ENCODE data around the gene FBXL19. TPM values are rescaled to one million over a fixed set of nuclear protein-coding genes. Genes with fewer than 3 reads are reported as not detected.

The FBXL19 gene
- total and polyA plus RNA-seq, 2 experiments from 2014 or later, result 0.64 to 18.2 TPM

DNA sequence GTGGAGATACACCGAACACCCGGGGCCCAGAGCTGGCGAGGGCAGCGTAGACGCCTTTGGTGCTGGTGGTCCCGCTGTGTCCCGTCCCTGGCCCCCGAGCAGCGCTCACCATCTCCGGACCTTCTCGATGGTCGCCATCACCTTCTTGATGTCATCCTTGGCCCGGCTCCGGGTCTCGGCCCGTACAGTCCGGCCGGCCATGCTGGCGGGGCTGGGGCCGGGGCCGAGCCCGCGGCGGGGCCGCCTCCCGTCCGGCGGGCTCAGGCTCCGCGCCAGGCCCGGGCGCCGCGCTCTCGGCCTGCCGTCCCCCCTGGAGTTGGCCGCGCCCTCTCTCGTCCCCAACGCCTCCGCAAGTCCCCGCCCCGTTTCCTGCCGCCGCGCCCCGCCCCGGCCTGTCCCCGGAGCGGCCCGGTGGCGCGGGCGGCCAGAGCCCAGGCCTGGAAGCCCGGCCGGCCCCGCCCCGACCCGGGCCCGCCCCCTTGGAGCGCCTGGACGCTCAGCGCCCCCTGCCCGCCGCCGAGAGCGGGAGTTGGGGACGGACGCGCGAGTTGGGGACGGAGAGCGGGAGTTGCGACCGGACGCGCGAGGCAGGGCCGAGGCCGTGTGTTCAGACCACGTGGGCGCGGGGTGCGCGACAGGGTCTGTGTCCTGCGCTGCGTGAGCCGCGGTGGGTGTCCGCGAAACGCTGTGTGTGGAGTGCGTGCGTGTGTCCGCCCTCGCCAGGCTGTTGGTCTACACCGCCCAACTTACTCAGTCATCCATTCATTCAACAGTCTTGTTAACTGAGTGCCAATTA lies 29.4 kb upstream of the FBXL19 start, which contains the start of gene BCL7C:
TSS of gene BCL7C (minus strand) at position 334 of the 796 bp plus-strand sequence. CDS start at position 201, 133 bp downstream.
- peak; percentile 91 for DNase-seq

DNA sequence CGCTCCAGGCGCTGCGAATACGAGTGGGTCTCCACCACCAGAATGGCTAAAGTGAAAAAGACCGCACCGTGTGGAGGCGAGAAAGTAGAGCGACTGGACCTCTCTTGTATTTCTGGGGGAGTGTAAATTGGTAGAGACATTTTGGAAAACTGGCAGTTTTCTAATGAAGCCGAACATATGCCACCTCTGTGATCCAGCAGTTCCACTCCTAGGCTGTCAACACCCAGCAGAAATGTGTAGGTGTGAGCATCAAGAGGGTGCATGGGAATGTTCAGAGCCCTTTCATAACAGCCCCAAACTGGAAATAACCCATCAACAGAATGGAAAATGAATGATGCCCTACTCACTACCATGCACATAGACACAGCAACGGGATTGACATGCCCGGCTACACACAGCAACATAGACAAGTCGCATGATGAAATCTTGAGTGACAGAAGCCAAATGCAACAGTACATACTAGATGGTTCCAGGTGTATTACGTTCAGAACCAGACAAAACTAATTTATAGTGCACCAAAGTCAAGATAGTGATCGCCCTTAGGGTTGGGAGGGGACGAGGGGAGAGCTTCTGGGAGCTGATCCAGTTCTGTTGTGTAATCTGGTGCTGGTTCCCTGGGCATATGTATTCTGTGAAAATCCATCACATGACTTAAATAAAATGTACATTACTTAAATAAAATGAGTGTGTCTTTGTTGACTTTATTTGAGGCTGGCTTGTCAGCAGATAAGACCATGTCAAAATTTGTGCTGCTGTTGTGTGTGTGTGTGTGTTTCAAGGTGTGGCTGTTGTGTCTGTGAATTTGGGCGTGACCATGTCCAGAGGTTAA lies 28.6 kb upstream of the FBXL19 start:
- Histone ChIP-seq H3K4me1 (ENCODE audit: insufficient read depth) (peaks cover 26% of the 10 kb centered on the region), H3K79me2 (ENCODE audit: insufficient read depth) (peaks cover 32% of the 10 kb centered on the region), H3K36me3 (ENCODE audit: low read depth) (peaks cover 10% of the 10 kb centered on the region; the same call in 1 of the 2 replicates), H3K9me2 (ENCODE audit: insufficient read depth) (no peaks in the 10 kb centered on the region), H3K27ac (peak overlapping the region; percentile 96), H3K4me3 (peak overlapping the region; percentile 86), H3K9me3 (ENCODE audit: low read depth) (no peaks in the 10 kb centered on the region), H3K27me3 (replicated peaks; ENCODE audit: insufficient read depth) (no peaks in the 10 kb centered on the region), H4K20me1 (ENCODE audit: insufficient read depth) (no peaks in the 10 kb centered on the region), H3F3A (ENCODE audit: insufficient read depth) (peaks cover 20% of the 10 kb centered on the region), H3K9ac (peak overlapping the region; percentile 89), H3K4me2 (ENCODE audit: unreplicated experiment) (peak overlapping the region; percentile 75), H2AFZ (peak overlapping the region; percentile 85)
- in situ Hi-C loops (cut with MboI), result no loop called here
- TF ChIP-seq EZH2 (IDR thresholded peaks at IDR 0.05; ENCODE audit: insufficient read depth, poor library complexity, severe bottlenecking) (no peak), EZH2phosphoT487 (IDR thresholded peaks at IDR 0.05; ENCODE audit: insufficient read depth, low read depth) (no peak)
- peak; percentile 38 for DNase-seq
- WGBS, 2 experiments (ENCODE audit: low coverage in 1 of 2, low lambda C conversion rate in 2 of 2, missing lambda C conversion rate in 2 of 2), result 30 to 33% methylated on average over 16 of the region's 16 CpGs

More for the DNA sequence above, 29.4 kb upstream of the FBXL19 start, which contains the start of gene BCL7C:
- Histone ChIP-seq H3K4me2 (ENCODE audit: unreplicated experiment) (peak within 1 kb of the TSS; percentile 90), H3K27ac (peak within 1 kb of the TSS; percentile 96), H4K20me1 (ENCODE audit: insufficient read depth) (no peaks in the 10 kb centered on the region), H3K36me3 (ENCODE audit: low read depth) (peaks cover 12% of the 10 kb centered on the region; the same call in 1 of the 2 replicates), H3F3A (ENCODE audit: insufficient read depth) (peaks cover 20% of the 10 kb centered on the region), H2AFZ (peak within 1 kb of the TSS; percentile 85), H3K4me1 (ENCODE audit: insufficient read depth) (peaks cover 26% of the 10 kb centered on the region), H3K27me3 (replicated peaks; ENCODE audit: insufficient read depth) (no peaks in the 10 kb centered on the region), H3K4me3 (peak within 1 kb of the TSS; percentile 86), H3K9me3 (ENCODE audit: low read depth) (no peaks in the 10 kb centered on the region), H3K9ac (peak within 1 kb of the TSS; percentile 89), H3K79me2 (ENCODE audit: insufficient read depth) (peaks cover 32% of the 10 kb centered on the region), H3K9me2 (ENCODE audit: insufficient read depth) (no peaks in the 10 kb centered on the region)
- no peak for TF ChIP-seq EZH2phosphoT487 (IDR thresholded peaks at IDR 0.05; ENCODE audit: insufficient read depth, low read depth)
- no peak for TF ChIP-seq EZH2 (IDR thresholded peaks at IDR 0.05; ENCODE audit: insufficient read depth, poor library complexity, severe bottlenecking)
- WGBS, 2 experiments (ENCODE audit: low coverage in 1 of 2, low lambda C conversion rate in 2 of 2, missing lambda C conversion rate in 2 of 2), result 1 to 2% methylated on average over 51 to 75 of the region's 97 CpGs
- in situ Hi-C loops (cut with MboI), result no loop called here

- H2AFZ ChIP-seq, result peak overlapping the region; percentile 93
- peaks cover 26% of the 10 kb centered on the region for H3K4me1 ChIP-seq (ENCODE audit: insufficient read depth)
- peak overlapping the region; percentile 92 for H3K4me3 ChIP-seq
- H3K9me3 ChIP-seq (ENCODE audit: low read depth), result no peaks in the 10 kb centered on the region
- peak overlapping the region; percentile 96 for H3K27ac ChIP-seq
- H3K27me3 ChIP-seq (replicated peaks; ENCODE audit: insufficient read depth), result no peaks in the 10 kb centered on the region
- in situ Hi-C loops (cut with MboI), result no loop called here
- H3K9ac ChIP-seq, result peak overlapping the region; percentile 91
- no peak for DNase-seq
- peaks cover 5% of the 10 kb centered on the region; the same call in 1 of the 2 replicates for H3K36me3 ChIP-seq (ENCODE audit: low read depth)
- H4K20me1 ChIP-seq (ENCODE audit: insufficient read depth), result no peaks in the 10 kb centered on the region
- peaks cover 20% of the 10 kb centered on the region for H3F3A ChIP-seq (ENCODE audit: insufficient read depth)
- TF ChIP-seq EZH2phosphoT487 (IDR thresholded peaks at IDR 0.05; ENCODE audit: insufficient read depth, low read depth), result no peak
- TF ChIP-seq EZH2 (IDR thresholded peaks at IDR 0.05; ENCODE audit: insufficient read depth, poor library complexity, severe bottlenecking), result no peak
- H3K79me2 ChIP-seq (ENCODE audit: insufficient read depth), result peaks cover 29% of the 10 kb centered on the region
- WGBS, 2 experiments (ENCODE audit: low coverage in 1 of 2, low lambda C conversion rate in 2 of 2, missing lambda C conversion rate in 2 of 2), result 68 to 71% methylated on average over 31 to 32 of the region's 32 CpGs
- peak overlapping the region; percentile 95 for H3K4me2 ChIP-seq (ENCODE audit: unreplicated experiment)
- no peaks in the 10 kb centered on the region for H3K9me2 ChIP-seq (ENCODE audit: insufficient read depth)
These were observed 27.6 kb upstream of the FBXL19 start for GRCh38 chr16:30895627-30896260.
